T-helper 1 cell treated with Interleukin-12 subunit alpha and Interleukin-12 subunit beta and Interleukin-4 antibody, amounts not matched to agents 30 μg/mL and 1 μg/mL, for 36 hours (primary cell): ENCODE results near the gene LINS1.

Experiments used
- H3K27ac Mint-ChIP-seq: one replicate; pipeline ENCODE4 v1.8.0; 2021; ENCODE audit warnings: mild to moderate bottlenecking, mixed read lengths
- H3K27me3 Mint-ChIP-seq: one replicate; pipeline ENCODE4 v1.8.0; 2021; ENCODE audit warnings: low read depth, mixed read lengths
- H3K36me3 Mint-ChIP-seq: one replicate; pipeline ENCODE4 v1.8.0; 2021; ENCODE audit warnings: low read depth, mixed read lengths
- H3K4me1 Mint-ChIP-seq: one replicate; pipeline ENCODE4 v1.8.0; 2021; ENCODE audit warnings: low read depth, mixed read lengths
- H3K4me3 Mint-ChIP-seq: one replicate; pipeline ENCODE4 v1.8.0; 2021; ENCODE audit warnings: mild to moderate bottlenecking, moderate library complexity, mixed read lengths
- H3K9me3 Mint-ChIP-seq: one replicate; pipeline ENCODE4 v1.8.0; 2021; ENCODE audit warnings: mixed read lengths

The LINS1 gene

GRCh38 chr15:100558771-100559254, 43.2 kb downstream of the LINS1 start:
- no peak overlapping the region for H3K27ac Mint-ChIP-seq
- no peaks in the 10 kb centered on the region for H3K27me3 Mint-ChIP-seq
- H3K36me3 Mint-ChIP-seq, result peaks cover 59% of the 10 kb centered on the region
- no peaks in the 10 kb centered on the region for H3K4me1 Mint-ChIP-seq
- H3K9me3 Mint-ChIP-seq, result no peaks in the 10 kb centered on the region
- no peak overlapping the region for H3K4me3 Mint-ChIP-seq

GRCh38 chr15:100553468-100553867, 48.5 kb downstream of the LINS1 start:
- H3K4me1 Mint-ChIP-seq, result no peaks in the 10 kb centered on the region
- H3K4me3 Mint-ChIP-seq, result no peak overlapping the region
- H3K27me3 Mint-ChIP-seq, result no peaks in the 10 kb centered on the region
- no peak overlapping the region for H3K27ac Mint-ChIP-seq
- peaks cover 5% of the 10 kb centered on the region for H3K9me3 Mint-ChIP-seq
- peaks cover 54% of the 10 kb centered on the region for H3K36me3 Mint-ChIP-seq

GRCh38 chr15:100547961-100548360, 54.0 kb downstream of the LINS1 start:
- H3K36me3 Mint-ChIP-seq, result peaks cover 19% of the 10 kb centered on the region
- peaks cover 4% of the 10 kb centered on the region for H3K9me3 Mint-ChIP-seq
- no peak overlapping the region for H3K4me3 Mint-ChIP-seq
- H3K27me3 Mint-ChIP-seq, result peaks cover 4% of the 10 kb centered on the region
- H3K27ac Mint-ChIP-seq, result no peak overlapping the region
- H3K4me1 Mint-ChIP-seq, result no peaks in the 10 kb centered on the region

- H3K9me3 Mint-ChIP-seq, result no peaks in the 10 kb centered on the region
- H3K4me3 Mint-ChIP-seq, result no peak overlapping the region
- H3K27ac Mint-ChIP-seq, result no peak overlapping the region
- no peaks in the 10 kb centered on the region for H3K4me1 Mint-ChIP-seq
- H3K36me3 Mint-ChIP-seq, result no peaks in the 10 kb centered on the region
- peaks cover 4% of the 10 kb centered on the region for H3K27me3 Mint-ChIP-seq
Observed at GRCh38 chr15:100544946-100545345, 57.0 kb downstream of the LINS1 start.

GRCh38 chr15:100544338-100544841, 57.6 kb downstream of the LINS1 start:
- no peaks in the 10 kb centered on the region for H3K36me3 Mint-ChIP-seq
- peaks cover 4% of the 10 kb centered on the region for H3K27me3 Mint-ChIP-seq
- no peak overlapping the region for H3K27ac Mint-ChIP-seq
- H3K4me3 Mint-ChIP-seq, result no peak overlapping the region
- H3K4me1 Mint-ChIP-seq, result no peaks in the 10 kb centered on the region
- H3K9me3 Mint-ChIP-seq, result peaks cover under 1% of the 10 kb centered on the region

GRCh38 chr15:100542290-100542689, 59.7 kb downstream of the LINS1 start:
- Mint-ChIP-seq H3K27me3 (peaks cover 4% of the 10 kb centered on the region), H3K9me3 (peaks cover 13% of the 10 kb centered on the region), H3K4me3 (no peak overlapping the region)

GRCh38 chr15:100537331-100537730, 64.7 kb downstream of the LINS1 start:
- Mint-ChIP-seq H3K4me1 (no peaks in the 10 kb centered on the region), H3K9me3 (peaks cover 14% of the 10 kb centered on the region), H3K4me3 (no peak overlapping the region), H3K27me3 (no peaks in the 10 kb centered on the region), H3K27ac (no peak overlapping the region), H3K36me3 (peaks cover 7% of the 10 kb centered on the region)

More at GRCh38 chr15:100542290-100542689, 59.7 kb downstream of the LINS1 start:
- H3K36me3 Mint-ChIP-seq, result peaks cover 3% of the 10 kb centered on the region
- no peaks in the 10 kb centered on the region for H3K4me1 Mint-ChIP-seq
- no peak overlapping the region for H3K27ac Mint-ChIP-seq

GRCh38 chr15:100536733-100537132, 65.3 kb downstream of the LINS1 start:
- Mint-ChIP-seq H3K27ac (no peak overlapping the region), H3K36me3 (peaks cover 7% of the 10 kb centered on the region), H3K9me3 (peaks cover 14% of the 10 kb centered on the region), H3K4me3 (no peak overlapping the region), H3K27me3 (no peaks in the 10 kb centered on the region), H3K4me1 (no peaks in the 10 kb centered on the region)

- Mint-ChIP-seq H3K36me3 (peaks cover 7% of the 10 kb centered on the region), H3K9me3 (peaks cover 9% of the 10 kb centered on the region), H3K4me3 (no peak overlapping the region), H3K4me1 (peaks cover 9% of the 10 kb centered on the region), H3K27me3 (no peaks in the 10 kb centered on the region), H3K27ac (no peak overlapping the region)
Observed at GRCh38 chr15:100533886-100534285, 68.1 kb downstream of the LINS1 start.

GRCh38 chr15:100531823-100532327, 70.1 kb downstream of the LINS1 start:
- Mint-ChIP-seq H3K4me3 (no peak overlapping the region), H3K27ac (no peak overlapping the region), H3K27me3 (no peaks in the 10 kb centered on the region), H3K36me3 (no peaks in the 10 kb centered on the region), H3K9me3 (no peaks in the 10 kb centered on the region), H3K4me1 (peaks cover 9% of the 10 kb centered on the region)

- Mint-ChIP-seq H3K27me3 (no peaks in the 10 kb centered on the region), H3K27ac (no peak overlapping the region), H3K4me3 (no peak overlapping the region), H3K9me3 (no peaks in the 10 kb centered on the region), H3K36me3 (no peaks in the 10 kb centered on the region), H3K4me1 (peaks cover 9% of the 10 kb centered on the region)
Observed at GRCh38 chr15:100531204-100531603, 70.8 kb downstream of the LINS1 start.

GRCh38 chr15:100529556-100529955, 72.4 kb downstream of the LINS1 start:
- Mint-ChIP-seq H3K4me1 (peaks cover 9% of the 10 kb centered on the region), H3K27ac (no peak overlapping the region), H3K27me3 (peaks cover 4% of the 10 kb centered on the region), H3K36me3 (no peaks in the 10 kb centered on the region), H3K9me3 (no peaks in the 10 kb centered on the region), H3K4me3 (no peak overlapping the region)

- Mint-ChIP-seq H3K36me3 (no peaks in the 10 kb centered on the region), H3K27ac (no peak within 1 kb of the TSS), H3K4me1 (peaks cover 9% of the 10 kb centered on the region), H3K27me3 (peaks cover 4% of the 10 kb centered on the region), H3K4me3 (no peak within 1 kb of the TSS), H3K9me3 (no peaks in the 10 kb centered on the region)
Observed at GRCh38 chr15:100528833-100529428, 73.1 kb downstream of the LINS1 start, which contains the start of gene CERS3. Gene CERS3 (minus strand): TSS chr15:100528950. CDS start chr15:100501849, 27,101 bp downstream.

- H3K9me3 Mint-ChIP-seq, result peaks cover 9% of the 10 kb centered on the region
- no peak overlapping the region for H3K4me3 Mint-ChIP-seq
- H3K36me3 Mint-ChIP-seq, result peaks cover 6% of the 10 kb centered on the region
- peaks cover 12% of the 10 kb centered on the region for H3K4me1 Mint-ChIP-seq
- no peak overlapping the region for H3K27ac Mint-ChIP-seq
- peaks cover 4% of the 10 kb centered on the region for H3K27me3 Mint-ChIP-seq
Observed at GRCh38 chr15:100526027-100526481, 75.9 kb downstream of the LINS1 start.

GRCh38 chr15:100525436-100525835, 76.5 kb downstream of the LINS1 start:
- Mint-ChIP-seq H3K4me1 (peaks cover 17% of the 10 kb centered on the region), H3K36me3 (peaks cover 6% of the 10 kb centered on the region), H3K4me3 (no peak overlapping the region), H3K9me3 (peaks cover 9% of the 10 kb centered on the region), H3K27me3 (peaks cover 4% of the 10 kb centered on the region), H3K27ac (no peak overlapping the region)
